Measurements from ENCODE around the gene ZNF609. TPM values are rescaled to one million over a fixed set of nuclear protein-coding genes. Genes with fewer than 3 reads are reported as not detected.

The ZNF609 gene
- total RNA-seq, 1 donor from 2014 or later, result 16.0 TPM

GRCh38 chr15:64558460-64559179 is 98.2 kb downstream of the ZNF609 start:
- no peak for TF ChIP-seq CTCF (IDR thresholded peaks at IDR 0.05)
- H3K4me1 ChIP-seq, result peaks cover 0 to 2% of the 10 kb centered on the region in 2 donors
- no peaks in the 10 kb centered on the region for H3K9me3 ChIP-seq
- intact Hi-C loops (cut with DNase I), result no loop called here
- no peak overlapping the region for H3K4me3 ChIP-seq
- no peak for DNase-seq (ENCODE audit: low spot score in 2 of 2)
- no peak overlapping the region for H3K27ac ChIP-seq
- H3K36me3 ChIP-seq, result no peaks in the 10 kb centered on the region
- H3K27me3 ChIP-seq, result no peaks in the 10 kb centered on the region

GRCh38 chr15:64559243-64559642 is 98.9 kb downstream of the ZNF609 start:
- H3K9me3 ChIP-seq, result no peaks in the 10 kb centered on the region
- no peak for DNase-seq (ENCODE audit: low spot score in 2 of 2)

GRCh38 chr15:64560501-64560900 is 100.1 kb downstream of the ZNF609 start:
- Histone ChIP-seq H3K27ac (no peak overlapping the region), H3K27me3 (no peaks in the 10 kb centered on the region), H3K36me3 (no peaks in the 10 kb centered on the region), H3K4me3 (no peak overlapping the region), H3K4me1 (peaks cover 0 to 2% of the 10 kb centered on the region in 2 donors), H3K9me3 (no peaks in the 10 kb centered on the region)
- DNase-seq (ENCODE audit: low spot score in 2 of 2), result no peak
- intact Hi-C loops (cut with DNase I), result no loop called here
- TF ChIP-seq CTCF (IDR thresholded peaks at IDR 0.05), result no peak

More at GRCh38 chr15:64559243-64559642, 98.9 kb downstream of the ZNF609 start:
- Histone ChIP-seq H3K4me3 (no peak overlapping the region), H3K27me3 (no peaks in the 10 kb centered on the region), H3K4me1 (peaks cover 0 to 2% of the 10 kb centered on the region in 2 donors), H3K27ac (no peak overlapping the region), H3K36me3 (no peaks in the 10 kb centered on the region)
- intact Hi-C loops (cut with DNase I), result no loop called here
- no peak for TF ChIP-seq CTCF (IDR thresholded peaks at IDR 0.05)

GRCh38 chr15:64560998-64561397 is 100.6 kb downstream of the ZNF609 start:
- DNase-seq (ENCODE audit: low spot score in 2 of 2), result no peak

GRCh38 chr15:64562003-64562640 is 101.7 kb downstream of the ZNF609 start:
- Histone ChIP-seq H3K27me3 (no peaks in the 10 kb centered on the region), H3K9me3 (no peaks in the 10 kb centered on the region), H3K36me3 (no peaks in the 10 kb centered on the region), H3K4me3 (no peak overlapping the region), H3K27ac (no peak overlapping the region), H3K4me1 (peaks cover 0 to 2% of the 10 kb centered on the region in 2 donors)
- no peak for DNase-seq (ENCODE audit: low spot score in 2 of 2)
- intact Hi-C loops (cut with DNase I), result no loop called here
- no peak for TF ChIP-seq CTCF (IDR thresholded peaks at IDR 0.05)

More at GRCh38 chr15:64560998-64561397, 100.6 kb downstream of the ZNF609 start:
- Histone ChIP-seq H3K4me3 (no peak overlapping the region), H3K9me3 (no peaks in the 10 kb centered on the region), H3K27me3 (no peaks in the 10 kb centered on the region), H3K27ac (no peak overlapping the region), H3K36me3 (no peaks in the 10 kb centered on the region), H3K4me1 (peaks cover 0 to 2% of the 10 kb centered on the region in 2 donors)
- intact Hi-C loops (cut with DNase I), result no loop called here
- no peak for TF ChIP-seq CTCF (IDR thresholded peaks at IDR 0.05)

Measured in ascending aorta (tissue), 2 donors.